DOHH2 (cell line): ENCODE results near the gene SLC8A1.

ENCODE experiments used
- CTCF ChIP-seq: fragments of 200-600 bp; sonication (generic); IDR thresholded peaks from one replicate; pipeline ENCODE4 v1.5.1; 2014; ENCODE audit warnings: antibody characterized with exemption, mild to moderate bottlenecking, low read depth, low read length; ENCODE audit not compliant: poor library complexity, severe bottlenecking
- EZH2phosphoT487 ChIP-seq: fragments of 200-600 bp; sonication (generic); IDR thresholded peaks from 2 replicates; pipeline ENCODE4 v1.6.1; 2017; ENCODE audit warnings: borderline replicate concordance, mild to moderate bottlenecking, antibody characterized with exemption, low read length, moderate library complexity, mixed read lengths

- TF ChIP-seq CTCF (no peak), EZH2phosphoT487 (no peak)
Measured at GRCh38 chr2:40218679-40219078, 233.2 kb downstream of the SLC8A1 start.
